Muscle layer of duodenum (tissue), 2 donors: Measurements from ENCODE around the gene CHKB.

Experiments
- H3K27ac ChIP-seq: one replicate; pipeline ENCODE4 v1.7.0; 2013; ENCODE audit warnings: mild to moderate bottlenecking, low read length
- H3K27me3 ChIP-seq: one replicate; pipeline ENCODE4 v1.7.0; 2013; ENCODE audit warnings: low read depth, mild to moderate bottlenecking, control low read depth, low read length
- H3K36me3 ChIP-seq, 2 donors: one replicate each; pipeline ENCODE4 v1.7.0; 2013; ENCODE audit warnings: low read length in 2 of 2, control low read depth in 1 of 2, mild to moderate bottlenecking in 1 of 2; ENCODE audit not compliant: insufficient read depth in 2 of 2, control insufficient read depth in 1 of 2
- H3K4me1 ChIP-seq, 2 donors: one replicate each; pipeline ENCODE4 v1.7.0; 2013; ENCODE audit warnings: low read length in 2 of 2, mild to moderate bottlenecking in 2 of 2, control low read depth in 1 of 2, moderate library complexity in 1 of 2; ENCODE audit not compliant: insufficient read depth in 2 of 2, control insufficient read depth in 1 of 2
- H3K4me3 ChIP-seq, 2 donors: one replicate each; pipeline ENCODE4 v1.7.0; 2013; ENCODE audit warnings: low read length in 2 of 2, low read depth in 1 of 2, mild to moderate bottlenecking in 1 of 2
- H3K9me3 ChIP-seq, 2 donors: one replicate each; pipeline ENCODE4 v1.7.0; 2013; ENCODE audit warnings: low read length in 2 of 2, control low read depth in 1 of 2, mild to moderate bottlenecking in 1 of 2; ENCODE audit not compliant: control insufficient read depth in 1 of 2
- donor health status: healthy.

The CHKB gene

DNA sequence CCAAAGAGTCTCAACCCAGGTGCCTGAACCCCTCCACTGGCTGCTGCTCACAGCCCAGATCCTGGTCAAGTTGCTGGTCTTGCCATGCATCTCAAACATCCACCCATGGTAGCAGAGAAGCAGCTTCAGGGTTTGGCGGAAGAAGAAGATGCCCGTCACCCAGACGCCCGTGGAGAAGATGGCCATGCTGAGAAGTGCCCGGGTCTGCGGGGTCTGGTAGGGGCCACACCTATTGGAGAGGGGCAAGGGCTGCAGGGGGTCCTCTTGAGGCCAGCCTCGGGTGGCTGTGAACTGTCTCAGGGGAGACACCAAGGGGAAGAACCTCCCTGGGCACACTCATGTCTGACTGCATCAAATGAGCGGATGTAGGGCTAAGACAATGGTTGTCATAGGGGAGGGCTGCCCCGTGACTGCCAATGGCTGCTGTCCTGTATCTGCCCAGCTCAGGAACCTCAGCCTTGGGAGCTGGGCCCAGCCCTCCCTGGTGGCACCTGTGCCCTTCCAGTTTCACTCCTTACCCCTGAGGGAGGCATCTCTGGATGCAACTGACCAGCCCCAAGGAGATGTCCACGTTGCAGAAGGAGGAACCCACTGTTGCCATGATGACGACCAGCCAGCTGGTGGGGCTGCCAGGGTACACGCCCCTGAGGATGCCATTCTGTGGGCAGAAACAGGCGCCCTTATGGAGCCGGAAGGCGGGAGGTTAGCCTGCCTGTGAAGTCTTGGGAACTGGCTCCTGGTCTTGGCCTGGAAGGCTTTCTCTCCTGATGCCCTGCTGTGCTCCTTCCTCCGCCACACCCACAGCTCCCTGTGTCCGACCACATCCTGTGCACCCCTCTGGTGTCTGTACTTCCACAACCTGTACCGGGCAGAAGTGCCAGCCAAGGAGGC is 5.6 kb downstream of the CHKB start:
- no peaks in the 10 kb centered on the region for H3K27me3 ChIP-seq
- H3K9me3 ChIP-seq = no peaks in the 10 kb centered on the region
- peaks cover 5 to 22% of the 10 kb centered on the region in 2 donors for H3K36me3 ChIP-seq
- no peak overlapping the region for H3K27ac ChIP-seq
- no peak overlapping the region for H3K4me3 ChIP-seq
- peaks cover 4 to 27% of the 10 kb centered on the region in 2 donors for H3K4me1 ChIP-seq

DNA sequence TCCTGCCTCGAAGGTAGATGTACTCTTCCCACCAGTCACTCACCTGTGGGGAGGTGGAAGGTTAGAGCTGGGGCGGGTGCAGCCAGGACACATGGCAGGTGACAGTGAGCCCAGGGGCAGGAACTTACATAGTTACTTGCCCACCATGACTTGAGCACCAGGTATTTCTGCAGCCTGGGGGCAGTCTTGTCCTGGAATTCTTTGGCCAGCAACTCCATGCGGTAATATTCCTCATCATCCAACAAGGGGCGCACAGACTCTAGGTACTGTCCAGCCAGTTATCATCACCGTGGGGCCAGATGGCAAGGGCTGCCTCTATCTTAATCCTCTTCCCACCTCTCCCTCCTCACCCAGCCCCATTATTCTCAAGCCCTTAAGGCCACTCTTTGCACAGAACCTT is 6.6 kb downstream of the CHKB start:
- Histone ChIP-seq H3K9me3 (no peaks in the 10 kb centered on the region), H3K36me3 (peaks cover 5 to 31% of the 10 kb centered on the region in 2 donors), H3K27ac (no peak overlapping the region), H3K27me3 (no peaks in the 10 kb centered on the region), H3K4me3 (no peak overlapping the region), H3K4me1 (peaks cover 0 to 18% of the 10 kb centered on the region in 2 donors)

DNA sequence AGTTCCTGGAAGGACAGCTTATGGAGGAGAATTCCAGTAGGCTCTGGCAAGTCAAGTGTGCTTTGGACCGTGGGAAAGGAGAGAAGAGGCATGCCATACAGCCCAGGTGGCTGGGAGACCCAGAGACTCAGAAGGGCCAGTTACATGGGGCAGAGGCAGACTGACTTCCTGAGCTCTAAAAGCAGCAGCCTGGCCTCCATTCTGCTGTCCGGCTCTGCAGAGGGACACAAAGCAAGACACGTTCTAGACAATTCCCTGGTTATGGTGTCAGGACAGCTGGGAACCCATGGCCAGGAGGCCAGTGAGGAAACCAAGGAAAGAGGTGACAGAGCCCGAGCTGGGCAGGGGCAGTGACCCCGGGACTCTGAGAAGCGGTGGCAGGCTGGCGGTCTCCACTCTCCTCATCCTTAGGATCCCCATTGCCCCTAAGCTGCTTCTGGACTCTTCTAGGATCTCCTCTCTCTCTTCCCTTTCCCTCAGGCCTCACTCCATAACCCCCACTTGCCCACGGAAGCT is 7.2 kb downstream of the CHKB start:
- H3K4me1 ChIP-seq = peaks cover 0 to 17% of the 10 kb centered on the region in 2 donors
- no peak overlapping the region for H3K4me3 ChIP-seq
- H3K27me3 ChIP-seq = no peaks in the 10 kb centered on the region
- peaks cover 5 to 37% of the 10 kb centered on the region in 2 donors for H3K36me3 ChIP-seq
- H3K27ac ChIP-seq = no peak overlapping the region
- no peaks in the 10 kb centered on the region for H3K9me3 ChIP-seq

DNA sequence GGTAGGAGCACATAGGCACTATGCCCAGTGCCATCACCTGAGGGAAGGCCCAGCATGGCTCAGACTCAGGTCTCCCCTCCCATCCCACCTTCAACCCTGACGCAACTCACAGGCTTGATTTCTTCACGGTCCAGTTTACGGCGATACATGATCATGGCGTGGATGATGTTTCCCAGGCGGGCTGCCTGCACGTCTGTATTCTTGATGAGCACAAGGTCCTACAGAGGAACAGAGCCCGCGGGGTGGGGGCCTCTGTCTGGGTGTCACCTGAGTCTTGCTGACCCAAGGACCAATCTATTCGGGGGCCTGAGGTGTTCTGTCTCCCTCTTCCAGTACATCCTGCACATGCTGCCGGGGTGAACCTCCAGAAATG is 8.3 kb downstream of the CHKB start:
- Histone ChIP-seq H3K4me1 (peaks cover 0 to 17% of the 10 kb centered on the region in 2 donors), H3K36me3 (peaks cover 5 to 47% of the 10 kb centered on the region in 2 donors), H3K9me3 (no peaks in the 10 kb centered on the region), H3K27ac (no peak overlapping the region), H3K4me3 (no peak overlapping the region), H3K27me3 (no peaks in the 10 kb centered on the region)

DNA sequence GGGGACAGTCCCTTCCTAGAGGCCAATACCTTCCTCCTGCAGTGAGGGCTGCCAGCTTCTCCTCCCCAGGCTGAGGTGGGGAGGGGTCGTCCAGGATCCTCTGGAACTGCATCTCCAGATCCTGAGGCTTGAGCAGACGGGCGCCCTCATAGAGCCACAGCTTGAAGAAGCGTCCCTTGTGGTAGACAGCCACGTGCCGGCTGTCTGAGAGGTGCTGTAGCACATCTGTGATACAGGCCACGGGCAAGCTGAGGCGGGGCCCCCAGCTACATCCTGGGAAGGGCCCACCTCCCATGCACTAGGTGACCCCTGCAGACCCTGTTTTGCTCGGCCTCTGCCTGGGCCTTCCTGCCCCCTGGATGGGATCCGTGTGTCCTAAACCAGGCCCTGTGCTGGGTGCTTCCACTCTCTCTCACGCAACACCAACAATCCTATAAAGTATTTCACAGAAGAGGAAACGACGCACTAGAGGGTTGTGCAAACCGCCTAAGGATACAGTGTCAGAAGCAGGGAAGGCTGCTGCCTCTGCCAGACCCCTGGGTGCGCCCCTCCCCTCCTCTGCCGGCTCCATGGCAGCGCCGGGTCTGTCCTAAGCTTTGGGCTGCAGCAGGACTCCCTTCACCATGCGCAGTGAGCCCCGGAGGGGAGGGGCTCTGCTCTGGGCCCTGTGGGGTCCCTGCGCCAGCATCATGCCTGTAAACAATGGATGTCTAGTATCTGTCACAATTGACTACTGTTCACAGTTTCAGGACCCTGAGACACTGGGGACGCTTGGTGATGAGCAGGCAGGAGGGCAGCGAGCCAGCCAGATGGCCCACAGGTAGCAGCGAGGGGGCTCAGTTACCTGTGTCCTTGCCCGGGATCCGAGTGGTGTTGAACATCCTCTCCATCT is 8.9 kb downstream of the CHKB start:
- peaks cover 9 to 53% of the 10 kb centered on the region in 2 donors for H3K36me3 ChIP-seq
- H3K4me1 ChIP-seq = peaks cover 0 to 10% of the 10 kb centered on the region in 2 donors
- no peaks in the 10 kb centered on the region for H3K9me3 ChIP-seq
- no peak overlapping the region for H3K27ac ChIP-seq
- H3K4me3 ChIP-seq = no peak overlapping the region
- H3K27me3 ChIP-seq = no peaks in the 10 kb centered on the region

DNA sequence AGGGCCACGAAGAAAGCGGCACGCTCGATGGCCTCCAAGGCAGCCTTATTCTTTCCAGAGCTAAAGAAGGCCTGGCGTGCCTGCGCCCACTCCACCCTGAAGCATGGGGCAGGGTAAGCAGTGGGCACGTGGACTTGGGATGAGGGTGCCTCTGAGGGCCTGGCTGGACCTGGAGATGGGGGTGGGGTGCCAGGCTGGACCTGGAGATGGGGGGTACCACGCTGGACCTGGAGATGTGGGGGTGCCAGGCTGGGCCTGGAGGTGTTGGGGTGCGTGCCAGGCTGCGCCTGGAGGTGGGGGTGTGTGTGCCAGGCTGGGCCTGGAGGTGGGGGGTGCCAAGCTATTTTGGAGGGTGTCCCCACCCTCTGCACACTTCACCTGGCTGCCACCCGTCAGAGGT is 9.7 kb downstream of the CHKB start:
- Histone ChIP-seq H3K4me1 (peaks cover 0 to 4% of the 10 kb centered on the region in 2 donors), H3K27ac (no peak overlapping the region), H3K36me3 (peaks cover 9 to 59% of the 10 kb centered on the region in 2 donors), H3K4me3 (no peak overlapping the region), H3K9me3 (no peaks in the 10 kb centered on the region), H3K27me3 (no peaks in the 10 kb centered on the region)

DNA sequence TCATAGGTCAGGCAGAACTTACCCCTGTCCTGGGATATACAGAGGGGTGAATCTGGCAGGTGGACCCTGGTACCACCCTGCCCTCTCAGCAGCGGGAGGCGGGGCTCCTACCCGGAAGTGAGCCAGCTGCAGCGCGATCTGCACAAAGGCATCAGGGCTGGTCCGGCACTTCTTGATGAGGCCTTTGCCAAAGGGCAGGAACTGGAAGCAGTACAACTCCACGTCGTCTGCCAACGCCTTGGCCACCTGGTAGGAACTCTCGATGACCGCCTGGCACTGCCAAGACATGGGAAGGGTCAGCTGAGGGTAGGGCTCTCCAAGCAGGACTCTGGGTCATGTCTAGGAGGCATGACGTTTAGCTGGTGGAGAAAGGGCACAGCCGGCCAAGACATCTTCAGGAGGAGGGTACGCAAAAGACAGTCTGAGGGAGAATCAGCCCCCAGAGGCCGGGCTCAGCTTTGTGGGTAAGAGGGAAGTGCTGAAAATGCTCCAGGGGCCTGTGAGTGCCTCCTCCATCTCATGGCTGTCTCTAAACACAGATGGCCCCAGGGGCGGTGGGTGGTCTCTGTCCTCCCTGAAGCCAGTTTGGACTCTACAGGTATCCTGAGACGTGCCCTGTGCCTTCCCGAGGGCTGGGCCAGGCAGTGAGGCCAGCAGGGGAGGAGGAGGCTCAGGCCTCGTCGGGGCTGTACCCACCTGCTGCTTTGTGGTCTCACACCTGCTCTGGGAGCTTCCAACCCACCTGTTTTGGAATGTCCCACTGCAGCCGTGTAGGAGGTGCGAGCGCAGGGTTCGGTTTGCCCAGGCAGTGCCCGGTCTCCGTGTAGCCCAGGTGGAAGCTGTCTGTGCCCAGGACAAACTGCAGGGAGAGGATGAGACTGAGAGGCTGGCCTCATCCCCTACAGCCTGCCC is 11.1 kb downstream of the CHKB start:
- Histone ChIP-seq H3K9me3 (no peaks in the 10 kb centered on the region), H3K27me3 (no peaks in the 10 kb centered on the region), H3K27ac (no peak overlapping the region), H3K36me3 (peaks cover 9 to 63% of the 10 kb centered on the region in 2 donors), H3K4me1 (no peaks in the 10 kb centered on the region), H3K4me3 (no peak overlapping the region)

DNA sequence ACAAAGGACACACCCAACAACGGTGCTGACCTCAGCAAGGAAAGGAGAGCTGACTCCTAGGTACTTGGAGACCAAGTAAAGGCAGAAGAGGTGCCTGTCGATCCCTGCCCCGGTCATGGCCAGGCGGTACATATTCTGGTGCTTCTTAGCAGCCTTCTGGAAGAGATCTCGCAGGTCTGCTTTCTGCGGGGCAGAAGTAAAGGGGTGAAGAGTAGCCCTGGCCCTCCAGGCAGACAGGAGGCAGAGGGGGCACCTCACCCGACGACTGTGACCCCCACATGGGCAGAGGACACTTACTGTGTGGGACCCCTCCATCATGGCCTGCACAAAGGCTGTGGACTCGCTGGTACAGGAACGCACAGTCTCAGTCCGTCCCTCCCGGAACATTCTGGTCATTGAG is 11.8 kb downstream of the CHKB start:
- Histone ChIP-seq H3K9me3 (no peaks in the 10 kb centered on the region), H3K27ac (no peak overlapping the region), H3K4me1 (no peaks in the 10 kb centered on the region), H3K27me3 (no peaks in the 10 kb centered on the region), H3K36me3 (peaks cover 9 to 61% of the 10 kb centered on the region in 2 donors), H3K4me3 (no peak overlapping the region)

DNA sequence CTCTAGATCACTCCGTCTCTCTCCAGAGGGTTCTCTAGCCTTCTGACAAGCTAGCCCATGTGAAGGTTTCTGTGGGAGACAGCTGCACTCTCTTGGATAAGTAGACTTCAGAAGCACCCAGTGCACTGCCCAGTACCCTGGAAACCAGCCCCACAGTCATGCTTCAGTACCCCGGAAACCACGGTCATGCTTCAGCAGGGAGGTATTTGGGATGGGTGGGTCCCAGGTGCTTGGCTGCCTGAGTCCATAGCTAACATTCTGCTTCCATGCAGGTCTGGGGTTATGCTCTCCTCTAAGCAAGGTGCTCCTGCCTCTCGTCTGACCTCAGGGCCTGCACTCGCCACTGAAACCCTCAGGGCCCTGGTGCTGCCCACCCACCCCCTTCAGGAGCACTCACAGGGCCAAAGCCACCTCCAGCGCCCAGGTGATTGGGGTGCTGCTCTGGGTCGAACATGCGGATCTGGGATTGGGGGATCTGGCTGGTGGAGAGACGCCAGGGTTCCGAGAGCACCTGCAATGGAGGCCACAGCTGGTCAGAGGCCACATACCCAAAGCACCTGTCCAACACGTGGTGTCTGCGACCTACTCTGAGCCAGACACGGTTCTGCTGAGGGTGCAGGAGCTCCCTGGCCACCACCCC is 12.6 kb downstream of the CHKB start:
- no peak overlapping the region for H3K4me3 ChIP-seq
- H3K4me1 ChIP-seq = no peaks in the 10 kb centered on the region
- peaks cover 9 to 56% of the 10 kb centered on the region in 2 donors for H3K36me3 ChIP-seq
- no peak overlapping the region for H3K27ac ChIP-seq
- H3K27me3 ChIP-seq = no peaks in the 10 kb centered on the region
- no peaks in the 10 kb centered on the region for H3K9me3 ChIP-seq

DNA sequence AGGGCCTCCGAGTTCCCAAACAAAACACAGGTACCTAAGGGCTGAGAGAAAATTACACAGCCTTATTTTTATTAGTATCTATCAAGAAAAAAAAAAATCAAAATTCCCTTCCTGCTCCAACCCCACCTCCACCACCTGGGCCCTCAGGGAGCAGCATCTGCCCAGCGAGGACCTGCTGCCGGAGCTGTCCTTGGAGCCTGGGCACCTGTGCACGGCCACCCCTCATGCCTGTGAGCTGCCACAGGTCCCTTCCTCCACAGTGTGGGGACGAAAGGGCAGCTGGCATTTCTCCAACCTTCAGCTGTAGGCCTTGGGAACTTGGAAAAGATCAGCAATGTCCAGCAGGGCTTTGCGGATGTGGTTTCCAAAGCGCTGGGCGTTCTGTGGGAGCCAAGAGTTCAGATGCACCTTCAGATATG is 13.6 kb downstream of the CHKB start:
- no peaks in the 10 kb centered on the region for H3K9me3 ChIP-seq
- no peak overlapping the region for H3K4me3 ChIP-seq
- peaks cover 9 to 54% of the 10 kb centered on the region in 2 donors for H3K36me3 ChIP-seq

More for the DNA sequence above, 13.6 kb downstream of the CHKB start:
- H3K4me1 ChIP-seq = no peaks in the 10 kb centered on the region
- H3K27me3 ChIP-seq = no peaks in the 10 kb centered on the region
- H3K27ac ChIP-seq = no peak overlapping the region
